ENCODE results near the gene RGS6.

DNA sequence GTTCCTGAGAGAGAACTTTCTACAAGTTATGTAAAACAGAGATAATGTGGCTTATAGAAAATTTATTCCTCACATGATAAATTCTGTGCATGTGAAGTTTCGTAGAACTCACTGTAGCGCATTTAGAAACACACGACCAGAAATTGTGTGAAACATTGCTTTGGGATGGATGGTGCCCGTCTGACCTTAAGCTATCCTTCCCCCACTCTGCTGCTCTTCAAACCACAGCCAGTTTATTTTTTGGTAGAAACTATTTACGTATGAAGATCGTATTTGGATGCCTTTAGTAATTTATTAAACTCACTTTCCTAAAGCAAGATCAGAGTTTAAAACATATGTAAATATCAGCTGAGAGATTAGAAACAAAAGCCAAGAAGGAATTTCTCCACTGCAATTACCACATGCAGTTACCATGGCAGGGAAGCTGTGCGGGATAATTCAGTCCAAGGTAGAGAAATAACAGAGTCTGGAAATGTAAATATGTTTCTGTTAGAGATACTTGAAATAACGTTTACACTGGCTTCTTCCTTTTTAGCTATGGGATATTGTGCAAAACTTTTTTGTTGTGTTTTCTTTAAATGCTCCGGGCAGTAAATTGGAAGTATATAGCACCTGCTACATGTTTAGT, 382.7 kb downstream of the RGS6 start:
- TF ChIP-seq EZH2 (IDR thresholded peaks at IDR 0.05; ENCODE audit: insufficient read depth, poor library complexity, severe bottlenecking) (no peak), EZH2phosphoT487 (IDR thresholded peaks at IDR 0.05; ENCODE audit: insufficient read depth, low read depth) (no peak)
